ENCODE measurements around the gene CAMTA1. TPM values are rescaled to one million over a fixed set of nuclear protein-coding genes. Genes with fewer than 3 reads are reported as not detected.

CAMTA1 gene
- total RNA-seq, 1 donor from 2014 or later: 268 TPM

DNA sequence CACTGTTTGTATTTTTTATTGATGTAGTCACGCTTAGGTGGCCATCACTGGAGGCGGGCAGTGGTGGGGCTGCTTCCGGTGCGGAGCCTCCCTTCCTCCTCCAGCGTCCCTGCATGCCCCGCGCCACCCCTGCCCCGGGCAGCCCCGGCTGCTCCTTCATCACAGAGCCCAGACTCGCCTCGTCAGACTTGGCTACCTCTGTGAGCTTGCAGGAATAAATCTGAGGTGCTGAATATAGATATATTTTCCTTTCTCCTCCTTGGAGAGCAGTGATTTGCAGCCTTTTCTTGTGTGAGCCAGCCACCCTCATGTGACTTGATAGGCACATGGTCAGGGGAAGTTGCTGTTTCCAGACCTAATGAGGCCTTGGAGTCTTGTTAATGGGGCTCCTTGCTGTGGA lies 573.2 kb downstream of the CAMTA1 start:
- no peaks in the 10 kb centered on the region for H3K4me1 ChIP-seq
- no peak overlapping the region for H3K27ac ChIP-seq
- H3F3A ChIP-seq (ENCODE audit: low read depth): no peaks in the 10 kb centered on the region
- H3K79me2 ChIP-seq (ENCODE audit: low read depth): no peaks in the 10 kb centered on the region
- H3K4me3 ChIP-seq: no peak overlapping the region
- no peaks in the 10 kb centered on the region for H3K27me3 Mint-ChIP-seq (ENCODE audit: insufficient read depth, low read depth)
- DNase-seq (ENCODE audit: low spot score): no peak
- H3K9ac ChIP-seq: no peak overlapping the region
- no peaks in the 10 kb centered on the region for H3K27me3 ChIP-seq
- no peak overlapping the region for H3K4me2 ChIP-seq
- H2AFZ ChIP-seq (replicated peaks): no peak overlapping the region
- no peaks in the 10 kb centered on the region for H3K9me3 Mint-ChIP-seq
- TF ChIP-seq EZH2phosphoT487 (IDR thresholded peaks at IDR 0.05) (no peak), EZH2 (IDR thresholded peaks at IDR 0.05) (no peak)
- TF ChIP-seq, protein P1, sequence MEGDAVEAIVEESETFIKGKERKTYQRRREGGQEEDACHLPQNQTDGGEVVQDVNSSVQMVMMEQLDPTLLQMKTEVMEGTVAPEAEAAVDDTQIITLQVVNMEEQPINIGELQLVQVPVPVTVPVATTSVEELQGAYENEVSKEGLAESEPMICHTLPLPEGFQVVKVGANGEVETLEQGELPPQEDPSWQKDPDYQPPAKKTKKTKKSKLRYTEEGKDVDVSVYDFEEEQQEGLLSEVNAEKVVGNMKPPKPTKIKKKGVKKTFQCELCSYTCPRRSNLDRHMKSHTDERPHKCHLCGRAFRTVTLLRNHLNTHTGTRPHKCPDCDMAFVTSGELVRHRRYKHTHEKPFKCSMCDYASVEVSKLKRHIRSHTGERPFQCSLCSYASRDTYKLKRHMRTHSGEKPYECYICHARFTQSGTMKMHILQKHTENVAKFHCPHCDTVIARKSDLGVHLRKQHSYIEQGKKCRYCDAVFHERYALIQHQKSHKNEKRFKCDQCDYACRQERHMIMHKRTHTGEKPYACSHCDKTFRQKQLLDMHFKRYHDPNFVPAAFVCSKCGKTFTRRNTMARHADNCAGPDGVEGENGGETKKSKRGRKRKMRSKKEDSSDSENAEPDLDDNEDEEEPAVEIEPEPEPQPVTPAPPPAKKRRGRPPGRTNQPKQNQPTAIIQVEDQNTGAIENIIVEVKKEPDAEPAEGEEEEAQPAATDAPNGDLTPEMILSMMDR (IDR thresholded peaks at IDR 0.05): no peak
- no peak overlapping the region for H3K27ac Mint-ChIP-seq
- no peaks in the 10 kb centered on the region for H3K36me3 Mint-ChIP-seq
- H4K20me1 ChIP-seq (ENCODE audit: low read depth): no peaks in the 10 kb centered on the region
- H3K9me3 ChIP-seq (ENCODE audit: low read depth): no peaks in the 10 kb centered on the region
- no peaks in the 10 kb centered on the region for H3K4me1 Mint-ChIP-seq
- no peak overlapping the region for H3K4me3 Mint-ChIP-seq
- no peaks in the 10 kb centered on the region for H3K36me3 ChIP-seq

DNA sequence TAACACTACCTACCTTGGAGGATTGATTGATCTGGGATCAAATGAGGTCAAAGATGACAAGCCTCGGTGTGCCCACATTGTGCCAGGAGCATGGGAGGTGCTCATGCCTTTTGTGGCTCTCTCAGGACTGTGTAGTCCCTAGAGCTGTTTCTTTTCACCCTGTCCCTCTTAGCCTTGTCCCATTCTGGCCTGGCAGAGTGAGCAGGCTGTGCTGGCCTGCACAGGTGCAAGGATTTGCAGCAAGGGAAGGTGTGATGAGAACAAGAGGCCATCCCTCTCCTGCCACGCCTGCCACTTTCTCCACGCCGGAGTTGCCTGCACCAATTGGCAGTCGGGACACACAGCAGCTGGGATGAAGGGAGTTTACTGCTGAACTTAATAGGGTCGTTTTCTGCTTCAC lies 575.3 kb downstream of the CAMTA1 start:
- Histone ChIP-seq H3K27ac (no peak overlapping the region), H3F3A (ENCODE audit: low read depth) (no peaks in the 10 kb centered on the region), H3K4me2 (no peak overlapping the region), H3K4me1 (no peaks in the 10 kb centered on the region), H3K27me3 (no peaks in the 10 kb centered on the region), H3K4me3 (no peak overlapping the region), H3K9ac (no peak overlapping the region), H2AFZ (replicated peaks) (no peak overlapping the region), H3K9me3 (ENCODE audit: low read depth) (no peaks in the 10 kb centered on the region), H4K20me1 (ENCODE audit: low read depth) (no peaks in the 10 kb centered on the region), H3K36me3 (no peaks in the 10 kb centered on the region), H3K79me2 (ENCODE audit: low read depth) (no peaks in the 10 kb centered on the region)
- TF ChIP-seq EZH2 (IDR thresholded peaks at IDR 0.05) (no peak), EZH2phosphoT487 (IDR thresholded peaks at IDR 0.05) (no peak)
- TF ChIP-seq, protein P1 (IDR thresholded peaks at IDR 0.05): no peak
- Mint-ChIP-seq H3K36me3 (no peaks in the 10 kb centered on the region), H3K4me3 (no peak overlapping the region), H3K27me3 (ENCODE audit: insufficient read depth, low read depth) (no peaks in the 10 kb centered on the region), H3K27ac (peak overlapping the region; percentile 60), H3K4me1 (no peaks in the 10 kb centered on the region), H3K9me3 (no peaks in the 10 kb centered on the region)
- DNase-seq (ENCODE audit: low spot score): no peak

DNA sequence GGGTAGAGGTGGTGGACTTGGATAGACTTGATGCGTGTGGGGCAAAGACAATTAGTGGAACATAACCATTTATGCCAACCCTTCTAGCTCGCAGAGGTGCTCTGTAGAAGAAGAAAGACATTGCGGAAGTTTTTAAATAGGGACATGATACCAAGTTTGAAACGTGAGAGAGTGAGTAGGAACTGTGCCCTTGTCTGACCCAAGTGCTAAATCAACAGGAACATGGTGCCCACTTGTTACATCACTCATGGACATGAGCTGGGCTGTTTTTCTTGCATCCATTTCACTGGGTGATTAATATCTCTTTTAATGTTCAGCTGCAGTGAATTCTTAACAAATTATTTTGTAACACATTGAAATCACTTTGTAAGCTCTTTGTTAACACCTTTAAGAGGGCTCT lies 577.7 kb downstream of the CAMTA1 start:
- Mint-ChIP-seq H3K27ac (no peak overlapping the region), H3K4me1 (peaks cover 14% of the 10 kb centered on the region), H3K36me3 (no peaks in the 10 kb centered on the region), H3K27me3 (ENCODE audit: insufficient read depth, low read depth) (no peaks in the 10 kb centered on the region), H3K4me3 (no peak overlapping the region), H3K9me3 (no peaks in the 10 kb centered on the region)
- TF ChIP-seq EZH2 (IDR thresholded peaks at IDR 0.05) (no peak), EZH2phosphoT487 (IDR thresholded peaks at IDR 0.05) (no peak)
- TF ChIP-seq, protein P1 (IDR thresholded peaks at IDR 0.05): no peak
- Histone ChIP-seq H3K9me3 (ENCODE audit: low read depth) (no peaks in the 10 kb centered on the region), H3K36me3 (no peaks in the 10 kb centered on the region), H3K27ac (no peak overlapping the region), H2AFZ (replicated peaks) (no peak overlapping the region), H3F3A (ENCODE audit: low read depth) (no peaks in the 10 kb centered on the region), H4K20me1 (ENCODE audit: low read depth) (no peaks in the 10 kb centered on the region), H3K9ac (no peak overlapping the region), H3K27me3 (no peaks in the 10 kb centered on the region), H3K4me1 (no peaks in the 10 kb centered on the region), H3K4me3 (no peak overlapping the region), H3K4me2 (no peak overlapping the region), H3K79me2 (ENCODE audit: low read depth) (no peaks in the 10 kb centered on the region)
- DNase-seq (ENCODE audit: low spot score): no peak

Data from neural progenitor cell (in vitro differentiated cells).